Measurements from ENCODE around the gene RGS12. TPM values are rescaled to one million over a fixed set of nuclear protein-coding genes. Genes with fewer than 3 reads are reported as not detected.

RGS12 gene
- polyA plus RNA-seq, 3 donors, result 44.9 to 60.4 (median 48.8) TPM

DNA sequence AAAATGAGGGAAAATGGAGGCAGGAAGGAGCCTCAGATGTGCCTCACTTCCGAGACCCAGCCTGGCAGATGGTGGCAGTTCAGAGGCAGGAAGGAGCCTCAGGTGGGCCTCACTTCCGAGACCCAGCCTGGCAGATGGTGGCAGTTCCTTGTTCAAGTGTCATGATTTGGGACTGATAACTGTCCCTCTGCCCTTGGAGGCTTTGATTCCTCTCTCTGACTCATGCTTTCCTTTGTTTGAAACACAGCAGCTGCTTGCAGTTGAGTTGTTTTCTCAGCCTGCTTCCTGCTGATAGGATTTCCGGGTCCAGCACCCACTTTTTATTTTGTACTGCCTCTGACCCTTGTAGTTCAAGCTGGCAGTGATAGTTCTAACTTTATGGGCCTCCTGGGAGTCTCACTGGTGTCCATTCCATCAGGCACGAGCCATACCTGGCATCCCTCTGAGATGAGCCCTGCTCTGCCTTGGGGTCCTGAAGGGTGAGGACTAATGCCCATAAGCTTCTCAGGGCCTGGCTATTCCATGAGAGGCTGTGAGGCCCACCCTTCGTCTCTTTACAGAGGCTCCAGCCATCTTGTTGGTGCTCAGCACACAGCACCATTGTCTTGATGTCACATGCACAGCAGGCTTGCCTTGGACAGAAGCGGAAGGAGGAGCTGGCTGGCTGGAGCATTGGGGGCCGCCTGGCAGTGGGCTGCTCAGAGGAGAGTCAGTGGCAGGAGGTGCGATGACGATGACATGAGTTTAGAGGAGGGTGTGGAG is 13.0 kb downstream of the RGS12 start:
- no peak for DNase-seq (ENCODE audit: extremely low read depth in 1 of 11, low read depth in 9 of 11, low spot score in 4 of 11)

DNA sequence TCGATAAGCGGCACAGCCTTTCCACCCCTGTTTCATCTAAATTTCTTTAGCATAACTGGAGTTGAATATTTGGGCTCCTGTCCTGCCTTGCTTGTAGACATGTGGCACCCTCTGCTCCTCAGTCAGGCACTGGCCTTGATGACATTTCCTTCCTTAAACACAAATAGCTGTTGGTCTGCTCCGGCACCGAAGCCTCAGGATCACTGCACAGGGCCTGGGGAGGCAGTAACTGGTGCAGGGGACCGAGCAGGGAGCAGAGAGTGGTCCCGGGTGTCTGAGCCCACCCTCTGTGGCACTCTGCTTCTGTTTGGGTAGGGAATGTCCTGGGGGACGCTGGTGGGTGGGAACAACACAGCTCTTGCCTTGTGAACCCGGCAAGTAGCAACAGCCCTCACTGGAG is 13.6 kb downstream of the RGS12 start:
- DNase-seq (ENCODE audit: extremely low read depth in 1 of 11, low read depth in 9 of 11, low spot score in 4 of 11), result no peak

DNA sequence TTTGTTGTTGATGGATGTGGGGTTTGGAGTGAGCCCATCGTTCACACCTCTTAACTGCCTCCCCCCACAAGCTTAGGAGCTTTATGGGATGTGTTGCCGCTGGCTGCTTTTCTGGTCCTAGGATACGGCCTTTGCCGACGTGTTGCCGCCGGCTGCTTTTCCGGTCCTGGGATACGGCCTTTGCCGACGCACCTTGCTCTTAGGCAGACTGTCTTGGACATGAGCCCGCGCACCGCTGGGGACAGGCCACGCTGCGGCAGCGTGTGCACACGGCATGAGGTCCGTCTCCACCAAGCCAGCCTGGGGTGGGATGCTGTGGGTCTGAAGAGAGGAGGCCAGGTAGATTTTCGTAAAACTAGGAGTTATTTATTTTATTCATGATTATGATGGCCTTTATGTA is 14.2 kb downstream of the RGS12 start:
- no peak for DNase-seq (ENCODE audit: extremely low read depth in 1 of 11, low read depth in 9 of 11, low spot score in 4 of 11)

DNA sequence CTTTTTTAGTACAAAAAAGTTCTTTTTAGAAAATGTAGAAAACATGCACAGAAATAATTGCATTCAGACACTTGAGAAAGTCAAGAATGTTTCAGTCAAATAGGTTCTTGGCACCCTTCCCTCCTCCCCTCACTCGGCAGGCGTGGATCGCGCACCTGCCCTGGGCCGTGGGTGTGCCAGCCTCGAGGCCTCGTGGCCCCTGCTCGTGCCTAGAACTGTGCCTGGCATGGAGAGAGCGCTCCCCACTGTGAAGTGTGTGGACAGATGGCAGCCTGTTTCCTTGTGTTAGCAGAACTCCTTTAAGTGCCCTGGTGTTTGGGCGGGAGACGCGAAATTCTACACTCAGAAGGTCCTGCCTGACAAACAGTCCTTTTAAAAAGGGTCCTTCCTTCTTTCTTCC is 14.7 kb downstream of the RGS12 start:
- no peak for DNase-seq (ENCODE audit: extremely low read depth in 1 of 11, low read depth in 9 of 11, low spot score in 4 of 11)

DNA sequence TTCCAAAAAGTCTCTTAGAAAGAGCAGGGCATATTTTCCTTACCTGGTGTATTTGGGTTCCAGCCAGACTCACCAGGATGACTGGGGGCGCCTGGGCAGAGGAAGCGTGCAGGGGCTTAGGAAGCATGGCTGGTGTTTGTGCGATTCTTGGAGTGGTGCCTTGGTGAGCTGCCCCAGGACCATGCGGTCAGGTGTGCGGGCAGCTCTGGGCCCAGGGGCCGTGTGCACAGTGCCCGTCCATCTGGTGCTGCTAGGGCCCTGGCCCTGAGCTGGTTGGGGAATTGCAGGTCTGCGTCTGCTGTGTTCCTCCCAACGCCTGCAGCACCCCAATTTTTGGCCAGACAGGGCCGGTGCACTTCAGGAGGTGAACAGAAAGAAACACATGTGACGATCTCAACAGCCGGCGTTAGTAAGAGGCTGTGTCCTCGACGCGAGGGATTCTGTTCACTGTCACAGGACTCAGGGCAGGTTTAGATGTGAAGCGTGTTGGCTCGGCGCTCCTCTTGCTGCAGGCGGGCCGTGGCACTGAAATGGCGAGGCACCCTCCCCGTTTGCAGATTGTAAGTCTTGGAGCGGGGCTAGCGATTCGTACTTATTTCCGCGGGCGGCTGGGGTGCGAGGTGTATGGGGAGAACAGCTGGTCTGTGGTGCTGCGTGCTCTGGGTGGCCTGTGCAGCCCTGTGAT is 15.2 kb downstream of the RGS12 start:
- DNase-seq (ENCODE audit: extremely low read depth in 1 of 11, low read depth in 9 of 11, low spot score in 4 of 11), result no peak

DNA sequence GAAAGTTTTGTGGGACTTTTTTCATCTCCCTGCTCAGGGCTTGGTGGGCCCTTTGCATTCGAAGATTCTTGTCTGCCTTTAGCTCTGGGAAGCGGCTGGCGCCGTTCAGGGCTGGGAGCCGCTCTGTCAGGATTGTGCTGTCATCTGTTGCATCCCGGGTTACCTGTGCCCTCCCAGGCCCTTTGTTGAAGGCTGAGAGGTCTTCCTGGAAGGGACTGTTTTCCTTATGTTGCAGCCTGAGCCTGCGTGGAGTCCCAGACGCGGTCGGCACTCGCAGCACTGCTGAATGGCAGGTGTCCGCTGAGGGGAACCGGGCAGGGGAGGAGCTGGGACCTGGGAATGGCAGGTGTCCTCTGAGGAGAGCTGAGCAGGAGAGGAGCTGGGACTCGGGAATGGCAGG is 15.9 kb downstream of the RGS12 start:
- DNase-seq (ENCODE audit: extremely low read depth in 1 of 11, low read depth in 9 of 11, low spot score in 4 of 11), result no peak

DNA sequence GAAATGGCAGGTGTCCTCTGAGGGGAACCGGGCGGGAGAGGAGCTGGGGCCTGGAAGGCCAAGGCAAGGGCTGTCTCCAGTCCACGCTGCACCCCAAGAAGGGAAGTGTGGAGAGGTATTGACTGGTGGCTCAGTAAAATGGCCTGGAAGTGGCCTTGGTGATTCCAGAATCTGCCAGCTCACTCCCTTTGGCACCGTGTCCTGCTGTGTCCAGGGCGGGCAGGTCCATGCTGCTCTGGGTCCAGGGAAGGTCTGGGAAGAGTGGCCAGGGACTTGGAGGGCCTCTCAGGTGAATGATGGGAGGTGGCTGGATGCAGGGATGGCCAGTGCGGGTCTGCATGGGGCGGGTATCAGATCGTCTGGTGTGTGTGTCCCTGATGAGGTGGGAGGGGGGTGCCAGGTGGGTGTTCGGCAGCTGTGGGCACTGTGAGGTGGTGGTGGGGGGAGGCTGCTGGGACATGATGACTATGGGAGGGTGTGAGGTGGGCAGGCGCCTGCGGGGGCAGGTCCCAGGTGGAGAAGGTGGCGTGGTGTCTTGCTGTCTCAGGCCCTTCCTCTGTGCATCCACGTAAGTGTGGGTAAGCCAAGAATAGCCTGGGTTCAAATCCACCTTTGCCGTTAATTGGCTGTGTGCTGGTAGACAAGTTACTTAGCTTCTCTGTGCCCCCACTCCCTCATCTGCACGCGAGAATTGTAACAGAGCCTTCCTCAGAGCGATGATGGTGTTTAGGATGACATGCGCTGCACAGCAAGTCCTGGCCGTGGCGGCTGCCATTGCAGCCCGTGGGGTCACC is 17.7 kb downstream of the RGS12 start:
- no peak for DNase-seq (ENCODE audit: extremely low read depth in 1 of 11, low read depth in 9 of 11, low spot score in 4 of 11)

DNA sequence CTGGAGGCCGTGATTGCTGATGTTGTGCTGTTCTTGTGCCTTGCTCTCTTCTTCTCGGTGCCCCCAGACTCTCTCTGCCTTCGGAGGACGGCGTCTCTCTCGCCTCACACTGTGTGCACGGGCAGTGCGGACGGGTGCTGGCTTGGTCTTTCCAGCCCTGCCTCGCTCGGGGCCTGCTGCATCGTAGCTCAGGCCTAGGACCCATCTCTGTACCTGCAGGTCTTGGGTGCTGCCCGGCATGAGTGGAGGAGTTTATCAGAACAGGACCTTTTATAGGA is 18.2 kb downstream of the RGS12 start:
- DNase-seq (ENCODE audit: extremely low read depth in 1 of 11, low read depth in 9 of 11, low spot score in 4 of 11), result no peak

DNA sequence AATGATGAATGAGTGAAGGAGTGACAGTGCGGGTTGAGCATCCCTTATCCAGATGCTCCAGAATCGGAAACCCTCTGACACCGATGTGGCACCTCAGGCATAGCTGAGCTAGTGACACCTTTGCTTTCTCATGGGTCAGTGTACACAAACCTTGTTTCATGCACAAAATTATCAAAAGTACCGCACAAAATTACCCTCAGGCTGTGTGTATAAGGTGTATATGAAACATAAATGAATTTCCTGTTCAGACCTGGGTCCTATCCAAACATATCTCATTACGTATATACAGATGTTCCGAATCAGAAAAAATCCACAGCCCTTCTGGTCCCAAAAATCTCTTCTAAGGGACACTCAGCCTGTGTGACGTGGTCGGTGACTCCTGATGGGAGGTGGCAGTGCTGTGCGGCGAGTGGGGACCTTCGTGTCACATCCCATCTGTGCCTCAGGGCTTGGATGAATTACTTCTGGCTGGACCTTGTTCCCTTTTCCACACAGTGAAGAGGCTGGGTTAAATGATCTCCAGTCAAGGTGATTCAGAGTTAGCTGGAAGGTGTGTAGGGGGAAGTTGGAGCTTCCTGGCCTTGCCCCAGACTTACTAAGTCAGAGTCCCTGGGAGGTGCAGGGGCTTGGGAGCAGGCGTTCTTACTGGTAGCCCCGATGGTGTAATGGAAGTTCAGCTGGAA is 18.8 kb downstream of the RGS12 start:
- DNase-seq (ENCODE audit: extremely low read depth in 1 of 11, low read depth in 9 of 11, low spot score in 4 of 11), result no peak

DNA sequence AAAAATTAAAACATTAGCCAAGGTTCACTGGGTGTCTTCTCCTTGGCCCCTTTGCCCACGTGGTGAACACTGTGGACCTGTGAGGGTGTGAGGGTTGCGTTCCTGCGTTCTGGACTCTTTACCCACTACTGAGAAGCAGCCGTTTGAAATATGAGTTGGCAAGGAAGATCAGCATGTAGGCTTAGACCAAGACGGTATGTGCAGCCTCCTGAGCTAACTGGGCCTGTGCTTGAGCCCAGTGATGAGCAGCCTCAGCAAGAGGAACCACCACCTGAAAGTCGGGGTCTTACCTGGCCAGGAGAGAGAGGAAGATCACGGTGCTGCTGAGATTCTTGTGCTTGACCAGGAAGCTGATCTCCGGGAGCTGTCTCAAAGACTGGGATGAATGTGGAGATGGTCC is 19.5 kb downstream of the RGS12 start:
- no peak for DNase-seq (ENCODE audit: extremely low read depth in 1 of 11, low read depth in 9 of 11, low spot score in 4 of 11)

DNA sequence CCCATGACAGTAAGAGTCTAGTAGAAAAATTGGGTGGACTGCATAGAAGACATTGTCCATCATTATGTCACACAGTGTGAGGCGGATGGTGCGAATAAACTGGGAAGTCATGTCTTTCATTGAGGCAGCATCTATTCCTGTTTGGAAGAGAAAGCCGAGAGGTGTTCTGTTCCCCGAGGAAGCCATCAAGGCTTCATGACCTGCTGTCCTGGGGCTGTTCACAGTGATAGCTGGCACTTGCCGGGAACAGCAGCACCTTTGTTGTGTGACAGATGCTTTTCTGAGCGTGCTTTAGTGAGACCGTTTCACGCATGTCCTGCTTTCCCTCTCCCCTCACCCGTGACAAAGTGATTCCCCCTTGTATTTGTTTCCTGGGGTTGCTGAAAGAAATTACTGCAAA is 20.3 kb downstream of the RGS12 start:
- DNase-seq (ENCODE audit: extremely low read depth in 1 of 11, low read depth in 9 of 11, low spot score in 4 of 11), result no peak

DNA sequence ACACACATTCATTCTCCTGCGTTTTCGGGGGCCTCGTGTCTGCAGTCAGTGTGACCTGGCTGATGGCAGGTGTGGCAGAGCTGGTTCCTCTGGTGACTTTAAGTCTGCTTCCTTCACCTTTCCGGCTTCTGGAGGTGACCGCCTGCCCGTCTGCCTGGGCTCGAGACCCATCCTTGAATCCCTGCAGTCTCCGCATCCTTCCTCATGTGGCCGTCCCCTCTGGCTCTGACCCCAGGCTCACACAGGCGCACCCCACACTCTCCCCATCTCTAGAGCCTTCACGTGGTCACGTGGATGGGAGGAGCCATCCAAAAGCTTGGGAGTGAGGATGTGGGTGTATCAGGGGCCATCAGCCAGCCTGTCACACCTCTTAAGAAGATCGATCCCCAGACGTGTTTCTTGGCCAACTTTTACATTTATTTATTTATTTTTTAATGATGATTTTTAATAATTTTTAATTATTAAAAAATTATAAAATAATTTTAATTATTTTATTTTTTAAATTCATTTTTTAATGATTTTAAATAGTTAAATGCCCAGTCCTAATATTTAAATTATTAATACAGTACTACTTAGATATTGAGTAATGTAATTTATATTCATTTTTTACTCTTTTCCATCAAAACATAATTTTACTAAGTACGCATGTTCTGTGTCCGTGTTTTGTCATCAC is 20.9 kb downstream of the RGS12 start:
- no peak for DNase-seq (ENCODE audit: extremely low read depth in 1 of 11, low read depth in 9 of 11, low spot score in 4 of 11)

DNA sequence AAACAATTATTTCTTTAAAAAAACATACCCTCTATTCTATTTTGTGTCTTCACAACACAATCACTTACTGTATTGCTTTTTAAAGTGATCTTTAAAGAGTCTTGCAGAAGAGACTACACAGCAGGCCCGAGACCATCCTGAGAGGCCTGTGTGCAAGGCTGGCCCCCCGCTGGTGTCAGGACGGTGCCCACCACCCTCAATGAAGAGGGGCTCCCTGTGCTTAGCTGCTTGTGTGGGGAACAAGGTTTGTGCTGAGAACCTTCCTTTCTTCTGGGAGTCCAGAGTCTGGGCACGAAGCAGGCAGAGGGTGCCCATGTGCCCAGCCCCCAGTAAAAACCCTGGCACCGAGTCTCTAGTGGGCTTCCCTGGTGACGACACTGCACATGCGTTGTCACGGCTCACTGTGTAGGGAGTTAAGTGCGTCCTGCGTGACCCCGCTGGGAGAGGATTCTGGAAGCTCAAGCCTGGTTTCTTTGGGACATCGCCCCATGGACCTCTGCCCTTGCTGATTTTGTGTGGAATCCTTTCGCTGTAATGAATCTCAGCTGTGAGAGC is 22.0 kb downstream of the RGS12 start:
- DNase-seq (ENCODE audit: extremely low read depth in 1 of 11, low read depth in 9 of 11, low spot score in 4 of 11), result no peak

DNA sequence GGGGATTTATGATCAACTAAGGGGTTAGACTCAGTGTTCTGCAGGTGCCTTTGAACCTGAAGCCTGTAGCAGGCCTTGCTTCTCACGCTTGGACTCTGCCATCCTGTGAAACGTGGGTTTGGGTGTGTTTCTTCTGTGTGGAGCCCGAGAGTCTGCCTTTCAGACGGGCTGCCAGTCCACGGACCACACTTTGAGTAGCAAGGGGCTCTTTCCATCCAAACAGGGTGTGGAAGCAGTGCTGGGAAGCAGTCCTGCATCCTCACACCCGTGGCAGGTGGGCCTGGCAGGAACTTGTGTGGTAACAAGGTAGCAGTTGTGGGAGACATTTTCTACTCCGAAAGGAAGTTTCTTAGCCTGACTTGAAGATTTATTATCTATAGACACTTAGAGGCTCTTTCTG is 22.7 kb downstream of the RGS12 start:
- DNase-seq (ENCODE audit: extremely low read depth in 1 of 11, low read depth in 9 of 11, low spot score in 4 of 11), result no peak

DNA sequence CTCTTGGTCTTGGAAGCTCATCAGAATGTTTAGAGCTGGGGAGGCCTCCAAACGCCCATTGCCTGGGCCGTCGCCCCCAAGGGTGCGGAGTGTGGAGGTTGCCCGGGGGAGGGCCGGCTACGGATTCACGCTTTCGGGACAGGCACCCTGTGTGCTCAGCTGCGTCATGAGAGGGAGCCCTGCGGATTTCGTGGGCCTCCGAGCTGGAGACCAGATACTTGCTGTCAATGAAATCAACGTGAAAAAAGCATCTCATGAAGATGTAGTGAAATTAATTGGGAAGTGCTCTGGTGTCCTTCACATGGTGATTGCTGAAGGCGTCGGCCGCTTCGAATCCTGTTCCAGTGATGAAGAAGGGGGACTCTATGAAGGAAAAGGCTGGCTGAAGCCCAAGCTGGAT is 23.3 kb downstream of the RGS12 start:
- DNase-seq (ENCODE audit: extremely low read depth in 1 of 11, low read depth in 9 of 11, low spot score in 4 of 11), result no peak

DNA sequence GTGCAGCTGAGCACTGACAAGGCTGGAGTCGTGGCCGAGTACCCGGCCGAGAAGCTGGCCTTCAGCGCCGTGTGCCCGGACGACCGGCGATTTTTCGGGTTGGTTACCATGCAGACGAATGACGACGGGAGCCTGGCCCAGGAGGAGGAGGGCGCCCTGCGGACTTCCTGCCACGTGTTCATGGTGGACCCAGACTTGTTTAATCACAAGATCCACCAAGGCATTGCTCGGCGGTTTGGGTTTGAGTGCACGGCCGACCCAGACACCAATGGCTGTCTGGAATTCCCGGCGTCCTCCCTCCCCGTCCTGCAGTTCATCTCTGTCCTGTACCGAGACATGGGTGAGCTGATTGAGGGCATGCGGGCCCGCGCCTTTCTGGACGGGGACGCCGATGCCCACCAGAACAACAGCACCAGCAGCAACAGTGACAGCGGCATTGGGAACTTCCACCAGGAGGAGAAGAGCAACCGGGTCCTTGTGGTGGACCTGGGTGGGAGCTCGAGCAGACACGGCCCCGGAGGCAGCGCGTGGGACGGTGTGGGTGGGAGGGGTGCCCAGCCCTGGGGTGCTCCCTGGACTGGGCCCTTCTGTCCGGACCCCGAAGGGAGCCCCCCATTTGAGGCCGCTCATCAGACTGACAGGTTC is 24.3 kb downstream of the RGS12 start:
- no peak for DNase-seq (ENCODE audit: extremely low read depth in 1 of 11, low read depth in 9 of 11, low spot score in 4 of 11)

DNA sequence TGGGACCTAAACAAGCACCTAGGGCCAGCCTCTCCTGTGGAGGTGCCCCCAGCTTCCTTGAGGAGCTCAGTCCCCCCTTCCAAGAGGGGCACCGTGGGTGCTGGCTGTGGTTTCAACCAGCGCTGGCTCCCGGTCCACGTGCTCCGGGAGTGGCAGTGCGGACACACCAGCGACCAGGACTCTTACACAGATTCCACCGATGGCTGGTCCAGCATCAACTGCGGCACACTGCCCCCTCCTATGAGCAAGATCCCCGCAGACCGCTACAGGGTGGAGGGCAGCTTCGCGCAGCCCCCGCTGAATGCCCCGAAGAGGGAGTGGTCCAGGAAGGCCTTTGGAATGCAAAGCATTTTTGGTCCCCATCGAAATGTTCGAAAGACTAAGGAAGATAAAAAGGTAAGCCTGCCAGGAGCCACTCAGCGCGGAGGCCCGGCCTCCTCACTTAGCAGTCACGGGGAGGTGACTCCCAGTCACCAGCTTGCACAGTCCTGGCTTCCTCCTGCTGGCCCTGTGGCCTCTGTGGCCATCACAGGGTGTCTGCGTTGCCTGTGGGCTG is 24.9 kb downstream of the RGS12 start:
- no peak for DNase-seq (ENCODE audit: extremely low read depth in 1 of 11, low read depth in 9 of 11, low spot score in 4 of 11)

DNA sequence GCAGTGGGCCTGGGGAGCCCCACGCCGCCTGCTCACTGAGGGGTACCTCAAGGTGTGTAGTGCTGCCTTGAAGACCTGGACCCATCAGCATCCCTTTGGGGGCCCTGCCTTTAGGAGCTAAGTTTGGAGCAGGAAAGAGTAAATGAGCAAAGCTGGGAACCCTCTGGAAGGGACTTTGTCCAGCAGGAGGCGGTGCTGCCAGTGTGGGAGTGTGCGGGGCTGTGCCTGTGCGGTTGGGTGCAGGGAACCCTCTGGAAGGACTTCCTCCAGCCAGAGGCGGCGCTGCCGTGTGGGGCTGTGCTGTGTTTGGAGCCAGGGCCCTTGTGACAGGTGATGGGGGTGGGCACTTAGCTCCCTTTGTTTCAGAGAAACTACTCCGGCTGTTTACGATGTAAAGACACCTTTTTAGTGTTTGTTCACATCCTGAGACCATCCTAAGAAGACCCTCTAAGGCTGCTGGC is 25.8 kb downstream of the RGS12 start:
- DNase-seq (ENCODE audit: extremely low read depth in 1 of 11, low read depth in 9 of 11, low spot score in 4 of 11), result no peak

Measured in renal cortex interstitium (tissue), 11 donors.